HCT116 (cell line): Measurements from ENCODE around the gene MIS18A.

Experiments used
- CTCF ChIP-seq, 3 experiments: fragments of 200-600 bp in 1 of 3; sonication (generic) in 1 of 3; IDR thresholded peaks in 2 of 3; conservative IDR thresholded peaks in 1 of 3; 2 replicates each; pipeline ENCODE4 v1.5.1; 2012 to 2017; ENCODE audit warnings: low read depth in 2 of 3, low read length in 2 of 3, antibody characterized with exemption in 1 of 3, borderline replicate concordance in 1 of 3, control low read depth in 1 of 3, mild to moderate bottlenecking in 1 of 3, mixed read lengths in 1 of 3, mixed run types in 1 of 3, moderate library complexity in 1 of 3; ENCODE audit not compliant: insufficient read depth in 1 of 3
- ELF1 ChIP-seq: IDR thresholded peaks from 2 replicates; pipeline ENCODE4 v1.6.1; 2012; ENCODE audit warnings: low read depth, borderline replicate concordance
- EZH2 ChIP-seq: fragments of 200-600 bp; sonication (generic); IDR thresholded peaks from 2 replicates; pipeline ENCODE4 v1.6.1; 2017; ENCODE audit warnings: antibody characterized with exemption, mixed run types
- MAX ChIP-seq: IDR thresholded peaks from 2 replicates; pipeline ENCODE4 v1.6.1; 2012
- POLR2AphosphoS5 ChIP-seq: IDR thresholded peaks from 2 replicates; pipeline ENCODE4 v1.6.1; 2011; ENCODE audit warnings: mild to moderate bottlenecking, low read depth, low read length, moderate library complexity
- RAD21 ChIP-seq: IDR thresholded peaks from 2 replicates; pipeline ENCODE4 v1.6.1; 2012; ENCODE audit warnings: low read depth, mild to moderate bottlenecking
- REST ChIP-seq: IDR thresholded peaks from 2 replicates; pipeline ENCODE4 v1.6.1; 2012; ENCODE audit warnings: low read depth
- TCF7L2 ChIP-seq: IDR thresholded peaks from 2 replicates; pipeline ENCODE4 v1.7.0; 2011; ENCODE audit warnings: borderline replicate concordance, inconsistent platforms; ENCODE audit not compliant: insufficient read depth, insufficient read length; ENCODE audit errors: extremely low read depth
- YY1 ChIP-seq: IDR thresholded peaks from 2 replicates; pipeline ENCODE4 v1.6.1; 2011; ENCODE audit warnings: low read length, low read depth, moderate library complexity, mild to moderate bottlenecking; ENCODE audit not compliant: insufficient replicate concordance; ENCODE audit errors: extremely low read depth
- ZBTB33 ChIP-seq: IDR thresholded peaks from 2 replicates; pipeline ENCODE4 v1.6.1; 2011; ENCODE audit warnings: mild to moderate bottlenecking, low read length, moderate library complexity; ENCODE audit not compliant: insufficient replicate concordance; ENCODE audit errors: extremely low read depth

- TF ChIP-seq POLR2AphosphoS5 (no peak), ELF1 (no peak), CTCF (IDR thresholded peaks at IDR 0.05 in 2 of 3, conservative IDR thresholded peaks at IDR 0.05 in 1 of 3; ENCODE audit: borderline replicate concordance in 1 of 3, insufficient read depth in 1 of 3, low read depth in 2 of 3, low read length in 2 of 3) (no peak), REST (no peak), RAD21 (no peak), EZH2 (no peak), MAX (no peak), ZBTB33 (no peak), YY1 (no peak), TCF7L2 (no peak)
These were observed 19.8 kb upstream of the MIS18A start, which contains the start of gene MRAP for GRCh38 chr21:32298658-32299081.
